ENCODE results near the gene PABPC1L. TPM values are rescaled to one million over a fixed set of nuclear protein-coding genes. Genes with fewer than 3 reads are reported as not detected.

Gene PABPC1L
- total RNA-seq, 1 donor from 2014 or later, result 54.7 TPM

GRCh38 chr20:44941120-44941691 is 31.3 kb downstream of the PABPC1L start:
- intact Hi-C loops (cut with micrococcal nuclease), result no loop called here

- intact Hi-C loops (cut with micrococcal nuclease), result no loop called here
These were observed 32.6 kb downstream of the PABPC1L start for GRCh38 chr20:44942264-44942973.

- intact Hi-C loops (cut with micrococcal nuclease), result no loop called here
These were observed 34.0 kb downstream of the PABPC1L start for GRCh38 chr20:44943828-44944227.

- intact Hi-C loops (cut with micrococcal nuclease), result no loop called here
These were observed 35.4 kb downstream of the PABPC1L start for GRCh38 chr20:44945261-44945660.

- intact Hi-C loops (cut with micrococcal nuclease), result no loop called here
These were observed 36.5 kb downstream of the PABPC1L start for GRCh38 chr20:44946271-44946852.

- intact Hi-C loops (cut with micrococcal nuclease), result no loop called here
These were observed 38.2 kb downstream of the PABPC1L start for GRCh38 chr20:44948107-44948506.

GRCh38 chr20:44948513-44948912 is 38.7 kb downstream of the PABPC1L start:
- intact Hi-C loops (cut with micrococcal nuclease), result no loop called here

GRCh38 chr20:44950368-44950767 is 40.5 kb downstream of the PABPC1L start:
- intact Hi-C loops (cut with micrococcal nuclease), result no loop called here

- intact Hi-C loops (cut with micrococcal nuclease), result no loop called here
These were observed 42.9 kb downstream of the PABPC1L start for GRCh38 chr20:44952731-44953130.

- intact Hi-C loops (cut with micrococcal nuclease), result no loop called here
These were observed 44.4 kb downstream of the PABPC1L start for GRCh38 chr20:44954211-44954610.

- intact Hi-C loops (cut with micrococcal nuclease), result loop anchor here (5.0 kb wide), 1 partner anchor 37 kb away; no protein-coding TSS in a partner anchor
These were observed 45.4 kb downstream of the PABPC1L start for GRCh38 chr20:44955270-44955669.

- intact Hi-C loops (cut with micrococcal nuclease), result loop anchor here (5.0 kb wide), 1 partner anchor 36 kb away; no protein-coding TSS in a partner anchor
These were observed 46.5 kb downstream of the PABPC1L start for GRCh38 chr20:44956410-44956809.

GRCh38 chr20:44958276-44958675 is 48.4 kb downstream of the PABPC1L start:
- intact Hi-C loops (cut with micrococcal nuclease), result loop anchor here (5.0 kb wide), 1 partner anchor 34 kb away; no protein-coding TSS in a partner anchor

- intact Hi-C loops (cut with micrococcal nuclease), result loop anchor here (5.0 kb wide), 1 partner anchor 33 kb away; no protein-coding TSS in a partner anchor
These were observed 49.3 kb downstream of the PABPC1L start for GRCh38 chr20:44959082-44959637.

GRCh38 chr20:44959638-44960102 is 49.8 kb downstream of the PABPC1L start:
- intact Hi-C loops (cut with micrococcal nuclease), result loop anchor here (5.0 to 10.0 kb wide), 4 partner anchors 33 to 742 kb away; partner anchors contain the start of genes ADA and SYS1

- intact Hi-C loops (cut with micrococcal nuclease), result loop anchor here (5.0 to 10.0 kb wide), 3 partner anchors 308 to 743 kb away; partner anchors contain the start of genes ADA and SYS1
These were observed 50.4 kb downstream of the PABPC1L start, which contains the start of gene TOMM34 for GRCh38 chr20:44960103-44960852. Gene TOMM34 (minus strand): TSS chr20:44960397. CDS start chr20:44960333, 64 bp downstream.

- intact Hi-C loops (cut with micrococcal nuclease), result loop anchor here (5.0 to 10.0 kb wide), 3 partner anchors 309 to 744 kb away; partner anchors contain the start of genes ADA and SYS1
These were observed 51.4 kb downstream of the PABPC1L start for GRCh38 chr20:44961011-44961869.

GRCh38 chr20:44961870-44962267 is 52.0 kb downstream of the PABPC1L start:
- intact Hi-C loops (cut with micrococcal nuclease), result loop anchor here (5.0 to 10.0 kb wide), 3 partner anchors 310 to 745 kb away; partner anchors contain the start of genes ADA and SYS1

- intact Hi-C loops (cut with micrococcal nuclease), result loop anchor here (5.0 to 10.0 kb wide), 3 partner anchors 310 to 745 kb away; partner anchors contain the start of genes ADA and SYS1
These were observed 52.6 kb downstream of the PABPC1L start for GRCh38 chr20:44962483-44962882.

Measured in T-helper 2 cell treated with Interferon-gamma antibody and Interleukin-4, amounts not matched to agents 100 ng/mL and 5 ng/mL, for 36 hours (primary cell).